HG02885 (cell line): ENCODE measurements around the gene LPCAT3.

Experiments used
- ATAC-seq: cut with Tn5 transposase; IDR thresholded peaks from one replicate; pipeline ENCODE4 v1.9.1; 2021; ENCODE audit warnings: mild to moderate bottlenecking; ENCODE audit not compliant: unreplicated experiment, poor library complexity

Gene LPCAT3

DNA sequence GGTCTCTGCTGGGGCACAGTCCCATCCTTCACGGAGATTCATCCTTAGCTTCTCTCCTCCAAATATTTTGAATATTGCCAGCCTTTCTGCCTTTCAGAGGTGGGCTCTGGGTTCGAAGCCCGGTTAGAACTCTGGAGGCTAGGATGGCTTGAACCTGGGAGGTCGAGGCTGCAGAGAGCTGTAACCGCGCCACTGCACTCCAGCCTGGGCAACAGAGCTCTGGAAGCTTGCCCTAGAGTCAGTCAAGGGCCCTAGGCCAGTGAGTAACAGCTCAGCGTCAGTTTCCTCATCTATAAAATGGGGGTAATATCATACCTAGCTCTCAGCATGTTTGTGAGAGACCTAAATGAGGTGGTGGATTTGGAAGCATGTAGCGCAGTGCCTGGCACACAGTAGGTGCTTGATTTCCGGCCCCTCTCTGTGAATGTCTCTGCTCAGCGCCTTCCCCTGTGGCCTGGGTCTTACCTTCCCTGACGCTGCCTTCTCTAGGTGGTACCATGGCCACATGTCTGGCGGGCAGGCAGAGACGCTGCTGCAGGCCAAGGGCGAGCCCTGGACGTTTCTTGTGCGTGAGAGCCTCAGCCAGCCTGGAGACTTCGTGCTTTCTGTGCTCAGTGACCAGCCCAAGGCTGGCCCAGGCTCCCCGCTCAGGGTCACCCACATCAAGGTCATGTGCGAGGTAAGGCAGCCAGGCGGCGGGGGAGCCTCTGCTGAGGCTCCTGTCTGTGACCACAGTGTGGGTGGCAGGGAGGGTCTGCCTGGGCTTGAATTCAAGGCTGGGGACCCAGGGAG lies 63.8 kb downstream of the LPCAT3 start:
- ATAC-seq, result no peak

GRCh38 chr12:6953442-6954315 lies 64.6 kb downstream of the LPCAT3 start:
- peak; percentile 51 for ATAC-seq

- no peak for ATAC-seq
Measured at GRCh38 chr12:6952863-6953441, 65.3 kb downstream of the LPCAT3 start.

GRCh38 chr12:6952121-6952862 lies 66.0 kb downstream of the LPCAT3 start:
- no peak for ATAC-seq

DNA sequence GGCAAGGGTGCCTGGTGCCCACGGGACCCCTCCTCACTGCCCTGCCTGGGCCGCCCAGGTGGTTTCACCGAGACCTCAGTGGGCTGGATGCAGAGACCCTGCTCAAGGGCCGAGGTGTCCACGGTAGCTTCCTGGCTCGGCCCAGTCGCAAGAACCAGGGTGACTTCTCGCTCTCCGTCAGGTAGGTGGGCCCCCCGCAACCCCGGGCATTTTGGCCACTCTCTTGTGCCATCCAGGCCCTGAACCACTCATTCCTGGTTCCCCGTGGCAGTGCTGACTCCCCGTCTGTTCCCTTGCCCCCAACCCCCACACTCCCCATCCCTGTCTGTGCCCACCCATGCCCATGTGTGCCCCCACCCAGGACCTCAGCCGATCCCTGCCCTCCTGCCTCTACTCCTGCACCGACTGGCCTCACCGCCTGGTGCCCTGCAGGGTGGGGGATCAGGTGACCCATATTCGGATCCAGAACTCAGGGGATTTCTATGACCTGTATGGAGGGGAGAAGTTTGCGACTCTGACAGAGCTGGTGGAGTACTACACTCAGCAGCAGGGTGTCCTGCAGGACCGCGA lies 66.6 kb downstream of the LPCAT3 start:
- no peak for ATAC-seq

DNA sequence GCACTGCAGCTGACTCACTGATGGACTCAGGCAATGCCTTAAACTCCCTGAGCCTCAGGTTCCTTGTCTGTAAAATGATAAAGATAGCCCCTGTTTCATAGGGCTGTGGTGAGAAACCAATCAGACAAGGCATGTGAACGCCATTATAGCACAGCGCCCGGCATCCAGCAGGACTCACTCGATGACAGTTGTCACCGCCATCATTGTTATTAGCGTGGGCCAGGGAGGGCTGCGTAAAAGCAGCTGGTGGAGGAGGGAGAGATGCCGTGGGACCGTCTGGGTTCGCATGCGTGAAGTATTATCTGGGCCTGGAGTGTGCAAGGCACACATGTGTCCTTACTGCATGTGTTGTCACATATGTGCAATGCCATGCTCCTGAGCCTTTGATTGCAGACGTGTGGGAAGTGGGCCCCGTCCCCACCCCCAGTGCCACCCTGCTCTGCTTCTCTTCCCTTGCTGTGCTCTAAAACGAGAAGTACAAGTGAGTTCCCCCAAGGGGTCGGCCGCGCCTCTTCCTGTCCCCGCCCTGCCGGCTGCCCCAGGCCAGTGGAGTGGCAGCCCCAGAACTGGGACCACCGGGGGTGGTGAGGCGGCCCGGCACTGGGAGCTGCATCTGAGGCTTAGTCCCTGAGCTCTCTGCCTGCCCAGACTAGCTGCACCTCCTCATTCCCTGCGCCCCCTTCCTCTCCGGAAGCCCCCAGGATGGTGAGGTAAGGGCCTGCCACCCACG lies 67.3 kb downstream of the LPCAT3 start, which contains the start of gene PTPN6:
TSS of gene PTPN6 (plus strand) at position 546 of the 730 bp plus-strand sequence. CDS start at position 703, 157 bp downstream.
- no peak for ATAC-seq

DNA sequence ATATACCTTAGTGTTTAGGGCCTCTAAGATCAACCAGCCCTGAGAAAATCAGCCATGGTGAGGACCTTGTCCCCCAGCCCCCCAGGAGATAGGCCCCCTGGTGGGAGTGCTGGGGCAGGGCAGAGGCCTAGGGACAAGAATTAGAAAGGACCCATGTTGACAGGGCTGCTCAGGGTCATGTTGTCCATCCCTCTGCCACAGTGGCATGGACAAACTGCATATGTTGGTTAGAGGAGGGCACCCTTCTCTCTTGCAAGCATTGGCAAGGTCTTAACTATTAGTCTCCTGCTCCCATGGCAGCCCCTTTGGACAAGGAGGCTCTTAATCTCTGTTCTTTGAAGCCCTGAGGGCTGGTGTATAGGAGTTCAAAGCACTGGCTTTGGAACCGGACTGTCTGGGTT lies 67.9 kb downstream of the LPCAT3 start:
- no peak for ATAC-seq

DNA sequence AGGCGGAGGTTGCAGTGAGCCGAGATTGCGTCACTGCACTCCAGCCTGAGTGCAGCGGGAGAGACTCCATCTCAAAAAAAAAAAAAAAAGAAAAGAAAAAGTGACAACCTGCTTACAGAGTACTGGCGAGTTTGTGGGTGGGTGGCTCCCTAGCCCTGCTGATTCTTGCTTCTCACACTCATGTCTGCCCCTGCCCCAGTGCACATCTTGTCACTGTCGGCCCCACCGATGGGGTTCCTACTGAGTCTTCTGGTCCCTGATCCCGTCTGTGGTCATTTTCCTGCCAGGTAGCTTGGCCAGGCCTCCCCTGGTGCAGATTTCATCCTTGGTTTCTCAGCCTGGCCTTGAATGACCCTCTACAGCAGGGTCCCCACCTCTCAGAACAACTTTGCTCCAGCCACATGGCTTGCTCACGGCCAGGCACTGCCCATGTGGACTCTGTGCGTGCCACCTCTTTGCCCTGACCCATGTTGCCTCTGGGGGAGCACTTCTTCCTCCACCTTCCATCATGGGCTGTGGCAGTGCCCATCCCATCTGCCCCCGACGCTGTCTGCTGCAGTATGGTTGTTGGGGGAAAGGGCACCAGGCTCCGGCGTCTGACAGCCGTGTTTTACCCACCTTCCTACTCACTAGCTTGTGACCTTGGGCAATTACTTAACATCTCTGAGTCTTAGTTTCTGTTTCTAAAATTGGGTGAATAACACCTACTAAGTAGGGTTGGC lies 69.2 kb downstream of the LPCAT3 start:
- ATAC-seq, result no peak

- no peak for ATAC-seq
Measured at GRCh38 chr12:6947615-6948014, 70.7 kb downstream of the LPCAT3 start.

DNA sequence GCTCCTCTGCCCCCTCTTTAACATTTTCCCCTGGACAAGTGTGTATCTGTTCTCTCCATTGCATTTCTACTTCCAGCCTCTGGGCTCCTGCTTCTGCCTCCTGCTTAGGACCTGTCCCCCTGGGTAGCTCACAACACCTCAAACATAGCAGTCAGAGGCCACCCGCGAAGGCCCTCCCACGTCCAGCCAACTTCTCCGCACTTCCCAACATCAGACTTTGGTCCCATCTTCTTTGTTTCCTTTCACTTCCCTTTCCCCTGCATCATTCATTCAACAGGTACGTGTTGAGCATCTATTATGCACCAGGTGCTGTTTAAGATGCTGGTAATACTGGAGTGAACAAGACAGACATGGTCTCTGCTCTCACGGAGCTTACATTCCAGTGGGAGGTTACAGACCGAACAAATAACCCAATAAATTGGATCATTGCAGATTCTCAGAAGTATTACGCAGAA lies 71.3 kb downstream of the LPCAT3 start:
- ATAC-seq, result no peak

DNA sequence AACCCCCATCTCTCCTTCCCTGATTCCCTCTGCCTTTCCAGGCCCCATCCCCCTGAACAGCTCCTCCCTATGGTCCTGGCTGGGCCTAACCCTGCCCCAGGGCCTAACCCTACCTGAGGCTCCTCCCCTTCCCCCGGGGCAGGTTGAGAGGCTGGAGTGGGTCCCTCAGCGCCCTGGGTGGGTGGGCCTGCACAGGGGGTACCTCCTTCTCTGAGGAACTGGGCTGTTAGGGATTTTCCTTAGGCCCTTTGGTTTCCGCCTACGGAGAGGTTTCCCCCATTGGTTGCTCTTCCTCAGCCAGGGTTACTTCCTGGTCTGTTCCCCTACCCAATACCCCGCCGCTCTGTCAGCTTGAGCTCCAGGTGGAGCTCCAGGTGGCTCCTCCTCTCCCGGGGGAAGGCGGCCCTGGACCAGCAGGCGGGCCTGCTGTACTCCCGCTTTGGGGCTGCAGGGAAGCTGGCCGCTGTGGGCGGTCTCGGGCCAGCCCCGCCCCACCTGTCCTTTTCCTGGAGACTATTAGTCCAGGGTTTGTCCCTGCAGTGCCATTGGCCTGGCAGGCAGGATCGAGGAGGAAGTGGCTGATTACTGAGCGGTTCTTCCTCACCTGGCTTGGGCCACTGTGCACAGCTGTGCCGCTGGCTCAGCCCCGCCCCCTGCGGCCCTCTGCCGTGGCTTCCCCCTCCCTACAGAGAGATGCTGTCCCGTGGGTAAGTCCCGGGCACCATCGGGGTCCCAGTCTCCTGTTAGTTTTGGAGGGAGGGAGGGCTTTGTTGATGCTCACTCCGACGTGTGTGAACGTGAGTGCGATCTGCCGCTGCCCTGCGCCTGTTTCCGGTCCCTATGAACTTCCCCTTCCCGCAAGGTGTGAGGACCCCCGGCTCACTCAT lies 72.0 kb downstream of the LPCAT3 start:
- no peak for ATAC-seq

DNA sequence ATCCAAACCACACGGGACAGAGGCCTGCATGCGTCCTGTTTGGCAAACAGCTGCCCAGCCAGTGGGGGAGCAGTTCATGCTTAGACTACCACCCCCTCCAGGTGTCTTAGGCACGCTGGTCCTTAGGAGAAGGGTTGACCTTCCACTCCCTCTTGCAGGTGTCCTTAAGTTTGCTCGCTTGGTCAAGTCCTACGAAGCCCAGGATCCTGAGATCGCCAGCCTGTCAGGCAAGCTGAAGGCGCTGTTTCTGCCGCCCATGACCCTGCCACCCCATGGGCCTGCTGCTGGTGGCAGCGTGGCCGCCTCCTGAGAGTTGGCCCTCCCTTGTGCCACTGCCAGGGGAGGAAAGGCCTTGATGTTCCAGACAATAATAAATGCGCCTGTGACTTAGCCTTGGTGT lies 72.7 kb downstream of the LPCAT3 start:
- ATAC-seq, result no peak

DNA sequence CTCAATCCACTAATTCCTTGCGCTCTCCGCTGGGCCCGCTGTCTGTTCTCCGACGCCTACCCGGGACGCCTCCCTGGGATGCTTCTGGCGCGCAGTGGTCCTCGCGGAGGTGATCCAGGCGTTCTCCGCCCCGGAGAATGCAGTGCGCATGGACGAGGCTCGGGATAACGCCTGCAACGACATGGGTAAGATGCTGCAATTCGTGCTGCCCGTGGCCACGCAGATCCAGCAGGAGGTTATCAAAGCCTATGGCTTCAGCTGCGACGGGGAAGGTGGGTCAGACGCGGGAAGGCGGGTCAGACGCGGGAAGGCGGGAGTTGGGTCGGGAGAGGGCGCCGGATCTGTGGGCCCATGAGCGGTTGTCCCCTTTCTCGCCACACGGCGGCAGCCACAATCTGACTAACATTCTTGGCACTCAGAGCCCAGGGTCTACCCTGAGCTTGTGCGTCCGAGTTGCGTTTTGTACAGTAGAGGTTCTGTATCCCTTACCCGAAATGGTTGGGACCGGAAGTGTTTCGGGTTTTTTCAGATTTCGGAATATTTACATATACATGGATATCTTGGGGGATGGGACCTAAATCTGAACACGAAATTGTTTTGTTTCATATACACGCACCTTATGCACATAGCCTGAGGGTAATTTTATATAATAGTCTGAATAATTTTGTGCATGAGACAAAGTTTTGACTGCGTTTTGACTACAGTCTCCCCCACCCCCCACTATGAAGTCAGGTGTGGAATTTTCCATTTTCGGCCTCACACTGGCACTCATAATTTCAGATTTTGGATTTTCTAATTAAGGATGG lies 73.7 kb downstream of the LPCAT3 start:
- ATAC-seq, result peak; percentile 55

GRCh38 chr12:6943722-6944380 lies 74.4 kb downstream of the LPCAT3 start, which contains the start of the genes C12orf57 and RNU7-1:
TSS of gene C12orf57 (plus strand) at chr12:6944022. CDS start at chr12:6944122, 100 bp downstream.
TSS of gene RNU7-1 (plus strand) at chr12:6943816.
- peak; percentile 42 for ATAC-seq

DNA sequence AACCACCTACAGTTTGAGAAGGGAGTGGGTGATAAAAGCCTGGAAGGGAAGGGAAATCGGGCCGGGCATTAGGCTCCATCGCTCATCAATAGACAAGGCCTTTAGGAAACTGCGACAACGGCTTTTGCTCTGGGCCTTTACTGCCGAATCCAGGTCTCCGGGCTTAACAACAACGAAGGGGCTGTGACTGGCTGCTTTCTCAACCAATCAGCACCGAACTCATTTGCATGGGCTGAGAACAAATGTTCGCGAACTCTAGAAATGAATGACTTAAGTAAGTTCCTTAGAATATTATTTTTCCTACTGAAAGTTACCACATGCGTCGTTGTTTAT lies 74.9 kb downstream of the LPCAT3 start:
- ATAC-seq, result peak; percentile 29

- ATAC-seq, result no peak
Measured at GRCh38 chr12:6942331-6942665, 76.0 kb downstream of the LPCAT3 start.
